Left lung (tissue), 10 donors: Measurements from ENCODE around the gene F2RL3. TPM values are rescaled to one million over a fixed set of nuclear protein-coding genes. Genes with fewer than 3 reads are reported as not detected.

Experiments used
- ATAC-seq: fragments of 200-7000 bp; cut with Tn5 transposase; one replicate; pipeline ENCODE4 v1.9.1; 2020; ENCODE audit warnings: moderate library complexity
- DNase-seq, 4 donors: peaks; one replicate each; pipeline ENCODE4 v3.0.0-alpha.2; 2013 to 2020
- H3K27ac ChIP-seq, 2 donors: fragments of 200-600 bp; sonication (generic) in 1 of 2; one replicate each; pipeline versions ENCODE4 v1.5.0 to v1.8.0; 2020 to 2021
- H3K27me3 ChIP-seq, 2 donors: fragments of 200-600 bp; sonication (generic) in 1 of 2; one replicate each; pipeline versions ENCODE4 v1.5.0 to v1.8.0; 2020 to 2021
- H3K36me3 ChIP-seq, 2 donors: fragments of 200-600 bp; sonication (generic) in 1 of 2; one replicate each; pipeline versions ENCODE4 v1.5.0 to v1.8.0; 2020 to 2021
- H3K4me1 ChIP-seq, 2 donors: fragments of 200-600 bp; one replicate each; pipeline ENCODE4 v1.8.0; 2021
- H3K4me3 ChIP-seq, 2 donors: fragments of 200-600 bp; sonication (generic) in 1 of 2; one replicate each; pipeline versions ENCODE4 v1.5.0 to v1.8.0; 2020 to 2021; ENCODE audit warnings: mild to moderate bottlenecking in 1 of 2
- H3K9me3 ChIP-seq, 2 donors: fragments of 200-600 bp; sonication (generic) in 1 of 2; one replicate each; pipeline versions ENCODE4 v1.5.0 to v1.8.0; 2020 to 2021
- CTCF ChIP-seq, 2 donors: fragments of 200-600 bp; sonication (generic) in 1 of 2; IDR thresholded peaks; one replicate each; pipeline versions ENCODE4 v1.5.0 to v1.8.0; 2021; ENCODE audit warnings: antibody characterized with exemption in 2 of 2
- intact Hi-C, 2 donors: fragments of 100-400 bp; cut with DNase I; formaldehyde crosslinking; loops; one replicate each; pipeline versions ENCODE4 v1.11.2 to v1.14.2; 2022
- polyA plus RNA-seq, 6 donors: library from polyadenylated mRNA; unstranded; fragments of 120-200 nt; gene quantifications; one replicate each; pipeline ENCODE4 v1.2.1, GENCODE V29; 2013; ENCODE audit not compliant: insufficient read length in 6 of 6
- total RNA-seq, 2 donors: library from RNA; stranded (reverse); fragmentation: NEBNext Ultra II Directional; extraction: Animal tissue kit (Norgen Biotek cat#: 25700); gene quantifications; one replicate each; pipeline ENCODE4 v1.2.1, GENCODE V29; 2021
- donor health status: DM: no; HTN: yes; CAD: no.
- donor health status: DM: no; HTN: no; CAD: no.

Gene F2RL3
- total and polyA plus RNA-seq, 8 donors, result 0.63 to 14.8 (median 1.4) TPM

GRCh38 chr19:16908759-16909158 lies 20.0 kb downstream of the F2RL3 start:
- TF ChIP-seq CTCF (IDR thresholded peaks at IDR 0.05), result no peak
- peaks cover 0 to 21% of the 10 kb centered on the region in 2 donors for H3K9me3 ChIP-seq
- no peak for ATAC-seq
- H3K4me1 ChIP-seq, result no peaks in the 10 kb centered on the region
- no peak overlapping the region for H3K27ac ChIP-seq
- DNase-seq, result peak in 1 of 4 donors; percentile 61
- no peaks in the 10 kb centered on the region for H3K27me3 ChIP-seq
- peaks cover 0 to 4% of the 10 kb centered on the region in 2 donors for H3K36me3 ChIP-seq
- H3K4me3 ChIP-seq, result no peak overlapping the region
- intact Hi-C loops, result no loop called here

GRCh38 chr19:16911046-16911445 lies 22.2 kb downstream of the F2RL3 start:
- intact Hi-C loops, result no loop called here
- Histone ChIP-seq H3K36me3 (peaks cover 0 to 4% of the 10 kb centered on the region in 2 donors), H3K4me3 (no peak overlapping the region), H3K27ac (no peak overlapping the region), H3K9me3 (peaks cover 0 to 31% of the 10 kb centered on the region in 2 donors), H3K27me3 (no peaks in the 10 kb centered on the region), H3K4me1 (no peaks in the 10 kb centered on the region)
- ATAC-seq (no peak), DNase-seq (no peak)
- no peak for TF ChIP-seq CTCF (IDR thresholded peaks at IDR 0.05)

GRCh38 chr19:16912780-16913179 lies 24.0 kb downstream of the F2RL3 start:
- DNase-seq, result no peak
- intact Hi-C loops, result no loop called here

GRCh38 chr19:16914421-16914820 lies 25.6 kb downstream of the F2RL3 start:
- Histone ChIP-seq H3K9me3 (peaks cover 0 to 35% of the 10 kb centered on the region in 2 donors), H3K36me3 (peaks cover 0 to 4% of the 10 kb centered on the region in 2 donors), H3K27me3 (no peaks in the 10 kb centered on the region), H3K27ac (no peak overlapping the region), H3K4me1 (no peaks in the 10 kb centered on the region), H3K4me3 (no peak overlapping the region)
- DNase-seq (peak in 1 of 4 donors; percentile 65), ATAC-seq (no peak)
- intact Hi-C loops, result no loop called here
- no peak for TF ChIP-seq CTCF (IDR thresholded peaks at IDR 0.05)

More at GRCh38 chr19:16912780-16913179, 24.0 kb downstream of the F2RL3 start:
- Histone ChIP-seq H3K4me3 (no peak overlapping the region), H3K4me1 (no peaks in the 10 kb centered on the region), H3K9me3 (peaks cover 0 to 31% of the 10 kb centered on the region in 2 donors), H3K27ac (no peak overlapping the region), H3K36me3 (peaks cover 0 to 4% of the 10 kb centered on the region in 2 donors), H3K27me3 (no peaks in the 10 kb centered on the region)
- no peak for TF ChIP-seq CTCF (IDR thresholded peaks at IDR 0.05)
- ATAC-seq, result no peak

GRCh38 chr19:16915135-16915534 lies 26.3 kb downstream of the F2RL3 start:
- Histone ChIP-seq H3K4me1 (no peaks in the 10 kb centered on the region), H3K27me3 (no peaks in the 10 kb centered on the region), H3K9me3 (peaks cover 0 to 40% of the 10 kb centered on the region in 2 donors), H3K36me3 (peaks cover 0 to 4% of the 10 kb centered on the region in 2 donors), H3K27ac (no peak overlapping the region), H3K4me3 (no peak overlapping the region)
- DNase-seq (peak in 1 of 4 donors; percentile 8), ATAC-seq (no peak)
- intact Hi-C loops, result no loop called here
- TF ChIP-seq CTCF (IDR thresholded peaks at IDR 0.05), result no peak
